Measurements from ENCODE around the gene RHOH.
"Not testable (repeated sequence)": the region's sequence is repeated elsewhere in the genome, so short reads cannot be mapped to it uniquely, and the experiment has no call there.

The RHOH gene

DNA sequence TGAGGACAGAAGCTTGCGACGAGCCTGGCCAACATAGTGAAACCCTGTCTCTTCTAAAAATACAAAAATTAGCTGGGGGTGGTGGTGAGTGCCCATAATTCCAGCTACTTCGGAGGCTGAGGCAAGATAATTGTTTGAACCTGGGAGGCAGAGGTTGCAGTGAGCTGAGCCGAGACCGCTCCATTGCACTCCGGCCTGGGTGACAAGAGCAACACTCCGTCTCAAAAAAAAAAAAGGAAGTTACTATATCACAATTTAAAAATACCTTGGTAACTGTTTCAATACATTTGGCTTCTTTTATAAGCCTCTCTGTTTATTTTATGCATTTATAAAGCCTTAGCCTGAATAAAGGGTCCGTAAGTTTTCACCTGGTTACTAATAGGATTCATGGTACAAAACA is 91.7 kb downstream of the RHOH start:
- WGBS = 98% methylated on average over 6 of the region's 8 CpGs

GRCh38 chr4:40289366-40290188 is 92.7 kb downstream of the RHOH start:
- no peak overlapping the region for H3K27ac ChIP-seq (ENCODE audit: low read depth, low read length)
- H3K9ac ChIP-seq (ENCODE audit: low read depth, low read length) = no peak overlapping the region
- H3K27me3 ChIP-seq (ENCODE audit: insufficient read depth, low read length) = no peaks in the 10 kb centered on the region
- WGBS = 84% methylated on average over 7 of the region's 7 CpGs
- no peaks in the 10 kb centered on the region for H3K9me3 ChIP-seq (ENCODE audit: insufficient read depth, low read depth, low read length)
- H3K36me3 ChIP-seq (ENCODE audit: insufficient read depth, low read length) = no peaks in the 10 kb centered on the region
- H3K4me1 ChIP-seq (ENCODE audit: insufficient read depth, low read length) = peaks cover 9% of the 10 kb centered on the region; the same call in 1 of the 2 replicates
- no peak overlapping the region for H3K4me3 ChIP-seq (ENCODE audit: low read length)

More for the DNA sequence above, 91.7 kb downstream of the RHOH start:
- H3K4me3 ChIP-seq (ENCODE audit: low read length) = no peak overlapping the region
- H3K36me3 ChIP-seq (ENCODE audit: insufficient read depth, low read length) = no peaks in the 10 kb centered on the region
- H3K9me3 ChIP-seq (ENCODE audit: insufficient read depth, low read depth, low read length) = no peaks in the 10 kb centered on the region
- peaks cover 9% of the 10 kb centered on the region; the same call in 1 of the 2 replicates for H3K4me1 ChIP-seq (ENCODE audit: insufficient read depth, low read length)
- no peaks in the 10 kb centered on the region for H3K27me3 ChIP-seq (ENCODE audit: insufficient read depth, low read length)
- H3K27ac ChIP-seq (ENCODE audit: low read depth, low read length) = no peak overlapping the region
- no peak overlapping the region for H3K9ac ChIP-seq (ENCODE audit: low read depth, low read length)

DNA sequence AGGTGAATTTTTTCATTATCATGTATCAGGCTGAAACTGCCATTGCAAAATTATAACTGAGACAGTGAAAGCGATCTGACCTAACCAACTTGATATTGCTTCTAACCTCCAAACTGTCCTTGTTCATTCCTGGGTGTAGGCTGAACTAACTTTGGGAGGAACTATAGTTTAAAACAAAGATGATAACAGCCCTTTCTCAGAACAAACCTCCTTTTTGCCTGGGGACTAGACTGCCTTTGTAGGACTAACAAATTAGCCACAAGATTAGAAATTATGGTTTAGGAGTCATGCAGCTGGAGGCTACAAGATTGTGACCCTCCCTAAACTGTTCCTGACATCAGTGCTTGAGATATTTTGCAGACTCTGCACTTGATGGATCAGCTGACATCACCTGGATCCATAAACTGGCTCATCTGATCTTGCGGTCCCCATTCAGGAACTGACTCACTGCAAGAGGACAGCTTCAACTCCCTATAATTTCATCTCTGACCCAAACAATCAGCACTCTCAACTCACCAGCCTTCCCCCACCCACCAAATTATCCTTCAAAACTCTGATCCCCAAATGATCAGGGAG is 93.9 kb downstream of the RHOH start:
- not testable (repeated sequence) for H3K27me3 ChIP-seq (ENCODE audit: insufficient read depth, low read length); H3K9ac ChIP-seq (ENCODE audit: low read depth, low read length); H3K27ac ChIP-seq (ENCODE audit: low read depth, low read length); H3K36me3 ChIP-seq (ENCODE audit: insufficient read depth, low read length); H3K4me1 ChIP-seq (ENCODE audit: insufficient read depth, low read length); H3K9me3 ChIP-seq (ENCODE audit: insufficient read depth, low read depth, low read length); H3K4me3 ChIP-seq (ENCODE audit: low read length)
- 97% methylated on average over 2 of the region's 2 CpGs for WGBS

GRCh38 chr4:40292313-40292759 is 95.5 kb downstream of the RHOH start:
- Histone ChIP-seq H3K36me3 (ENCODE audit: insufficient read depth, low read length) (no peaks in the 10 kb centered on the region), H3K27ac (ENCODE audit: low read depth, low read length) (no peak overlapping the region), H3K27me3 (ENCODE audit: insufficient read depth, low read length) (no peaks in the 10 kb centered on the region), H3K4me3 (ENCODE audit: low read length) (no peak overlapping the region), H3K4me1 (ENCODE audit: insufficient read depth, low read length) (peaks cover 9% of the 10 kb centered on the region; the same call in 1 of the 2 replicates), H3K9ac (ENCODE audit: low read depth, low read length) (no peak overlapping the region), H3K9me3 (ENCODE audit: insufficient read depth, low read depth, low read length) (peaks cover 11% of the 10 kb centered on the region)
- 98% methylated on average over 2 of the region's 2 CpGs for WGBS

DNA sequence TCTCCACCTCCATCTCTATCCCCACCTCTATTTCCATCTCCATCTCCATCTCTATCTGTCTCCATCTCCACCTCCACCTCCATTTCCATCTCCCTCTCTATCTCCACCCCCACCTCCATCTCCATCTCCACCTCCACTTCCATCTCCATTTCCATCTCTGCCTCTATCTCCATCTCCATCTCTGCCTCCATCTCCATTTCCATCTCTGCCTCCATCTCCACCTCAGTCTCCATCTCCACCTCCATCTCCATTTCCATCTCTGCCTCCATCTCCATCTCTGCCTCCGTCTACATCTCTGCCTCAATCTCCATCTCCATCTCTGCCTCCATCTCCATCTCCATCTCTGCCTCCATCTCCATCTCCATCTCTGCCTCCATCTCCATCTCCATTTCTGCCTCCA is 97.5 kb downstream of the RHOH start:
- H3K27me3 ChIP-seq (ENCODE audit: insufficient read depth, low read length) = no peaks in the 10 kb centered on the region
- 89% methylated on average over 1 of the region's 1 CpG for WGBS
- H3K4me3 ChIP-seq (ENCODE audit: low read length) = no peak overlapping the region

DNA sequence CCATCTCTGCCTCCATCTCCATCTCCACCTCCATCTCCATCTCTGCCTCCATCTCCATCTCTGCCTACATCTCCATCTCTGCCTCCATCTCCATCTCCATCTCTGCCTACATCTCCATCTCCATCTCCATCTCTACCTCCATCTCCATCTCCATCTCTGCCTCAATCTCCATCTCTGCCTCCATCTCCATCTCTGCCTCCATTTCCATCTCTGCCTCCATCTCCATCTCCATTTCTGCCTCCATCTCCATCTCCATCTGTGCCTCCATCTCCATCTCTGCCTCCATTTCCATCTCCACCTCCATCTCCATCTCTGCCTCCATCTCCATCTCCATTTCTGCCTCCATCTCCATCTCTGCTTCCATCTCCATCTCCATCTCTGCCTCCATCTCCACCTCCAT is 98.2 kb downstream of the RHOH start:
- not testable (repeated sequence) for H3K4me3 ChIP-seq (ENCODE audit: low read length); H3K27ac ChIP-seq (ENCODE audit: low read depth, low read length); H3K9ac ChIP-seq (ENCODE audit: low read depth, low read length); H3K36me3 ChIP-seq (ENCODE audit: insufficient read depth, low read length); H3K4me1 ChIP-seq (ENCODE audit: insufficient read depth, low read length); H3K27me3 ChIP-seq (ENCODE audit: insufficient read depth, low read length)
- peaks cover 11% of the 10 kb centered on the region for H3K9me3 ChIP-seq (ENCODE audit: insufficient read depth, low read depth, low read length)

More for the DNA sequence above, 97.5 kb downstream of the RHOH start:
- Histone ChIP-seq H3K9me3 (ENCODE audit: insufficient read depth, low read depth, low read length) (peaks cover 11% of the 10 kb centered on the region), H3K36me3 (ENCODE audit: insufficient read depth, low read length) (no peaks in the 10 kb centered on the region), H3K9ac (ENCODE audit: low read depth, low read length) (no peak overlapping the region), H3K4me1 (ENCODE audit: insufficient read depth, low read length) (peaks cover 9% of the 10 kb centered on the region; the same call in 1 of the 2 replicates), H3K27ac (ENCODE audit: low read depth, low read length) (no peak overlapping the region)

DNA sequence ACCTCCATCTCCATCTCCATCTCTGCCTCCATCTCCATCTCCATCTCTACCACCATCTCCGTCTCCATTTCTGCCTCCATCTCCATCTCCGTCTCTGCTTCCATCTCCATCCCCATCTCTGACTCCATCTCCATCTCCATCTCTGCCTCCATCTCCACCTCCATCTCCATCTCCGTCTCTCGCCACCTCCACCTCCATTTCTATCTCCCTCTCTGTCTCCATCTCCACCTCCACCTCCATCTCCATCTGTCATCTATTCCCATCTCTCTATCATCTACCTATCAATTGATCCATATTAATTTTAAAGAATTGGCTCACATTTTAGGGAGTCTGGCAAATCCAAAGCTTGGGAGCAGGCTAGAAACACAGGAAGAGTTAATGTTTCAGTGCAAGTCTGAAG is 98.7 kb downstream of the RHOH start:
- Histone ChIP-seq H3K9ac (ENCODE audit: low read depth, low read length) (no peak overlapping the region), H3K27ac (ENCODE audit: low read depth, low read length) (no peak overlapping the region), H3K27me3 (ENCODE audit: insufficient read depth, low read length) (no peaks in the 10 kb centered on the region), H3K36me3 (ENCODE audit: insufficient read depth, low read length) (no peaks in the 10 kb centered on the region), H3K4me1 (ENCODE audit: insufficient read depth, low read length) (peaks cover 3% of the 10 kb centered on the region; the same call in 1 of the 2 replicates), H3K9me3 (ENCODE audit: insufficient read depth, low read depth, low read length) (peaks cover 11% of the 10 kb centered on the region), H3K4me3 (ENCODE audit: low read length) (no peak overlapping the region)
- 94% methylated on average over 4 of the region's 4 CpGs for WGBS
